Measurements from ENCODE around the gene NELFB. TPM values are rescaled to one million over a fixed set of nuclear protein-coding genes. Genes with fewer than 3 reads are reported as not detected.
A peak's percentile ranks its signal among the peaks of the same experiment; 100 is the strongest.

The NELFB gene
- total RNA-seq, 1 experiment from 2014 or later = 95.0 TPM

GRCh38 chr9:137230705-137231371 is 24.3 kb upstream of the NELFB start, which contains the start of gene SLC34A3:
Gene SLC34A3 (plus strand): TSS chr9:137230901. CDS start chr9:137231703, 802 bp downstream.
- no peak within 1 kb of the TSS for H3K27ac Mint-ChIP-seq
- H3K9me3 Mint-ChIP-seq = no peaks in the 10 kb centered on the region
- CTCF ChIA-PET = interaction anchor here (0.9 to 1.2 kb wide), 4 partner anchors 17 to 184 kb away, joined by 3 to 4 read pairs (median 4); partner anchors contain the start of gene NPDC1
- peak; percentile 8; the same call in 1 of the 2 replicates for TF ChIP-seq FOXP1 (CRISPR knock-in tag; IDR thresholded peaks at IDR 0.05; ENCODE audit: borderline replicate concordance)
- TF ChIP-seq EMX1 (CRISPR knock-in tag; IDR thresholded peaks at IDR 0.05) = no peak
- TF ChIP-seq NFE2L1 (CRISPR knock-in tag; IDR thresholded peaks at IDR 0.05) = no peak
- TF ChIP-seq USF1 (CRISPR knock-in tag; IDR thresholded peaks at IDR 0.05) = no peak
- H3K36me3 Mint-ChIP-seq = no peaks in the 10 kb centered on the region
- DNase-seq (ENCODE audit: low spot score) = no peak
- ATAC-seq = no peak
- POLR2A ChIA-PET = no interaction called here
- H3K27me3 Mint-ChIP-seq (ENCODE audit: low read depth) = no peaks in the 10 kb centered on the region
- H3K4me3 Mint-ChIP-seq = no peak within 1 kb of the TSS
- peaks cover 11% of the 10 kb centered on the region for H3K4me1 Mint-ChIP-seq

- Mint-ChIP-seq H3K36me3 (no peaks in the 10 kb centered on the region), H3K4me1 (peaks cover 11% of the 10 kb centered on the region), H3K27me3 (ENCODE audit: low read depth) (no peaks in the 10 kb centered on the region), H3K27ac (no peak overlapping the region), H3K9me3 (no peaks in the 10 kb centered on the region), H3K4me3 (no peak overlapping the region)
- ATAC-seq (no peak), DNase-seq (ENCODE audit: low spot score) (no peak)
- POLR2A ChIA-PET = no interaction called here
- CTCF ChIA-PET = interaction anchor here (1.2 kb wide), 1 partner anchor 185 kb away, joined by 4 read pairs; the partner anchor contains the start of gene NPDC1
- no peak for TF ChIP-seq STAT6 (CRISPR knock-in tag; conservative IDR thresholded peaks at IDR 0.05; ENCODE audit: low read depth)
- TF ChIP-seq NR1H2 (CRISPR knock-in tag; IDR thresholded peaks at IDR 0.05) = no peak
- TF ChIP-seq JUN (CRISPR knock-in tag; IDR thresholded peaks at IDR 0.05) = no peak
- no peak for TF ChIP-seq ZNF281 (CRISPR knock-in tag; IDR thresholded peaks at IDR 0.05)
- TF ChIP-seq HMGXB4 (CRISPR knock-in tag; IDR thresholded peaks at IDR 0.05) = no peak
- no peak for TF ChIP-seq MAX (CRISPR knock-in tag; IDR thresholded peaks at IDR 0.05)
- no peak for TF ChIP-seq CREM (CRISPR knock-in tag; IDR thresholded peaks at IDR 0.05)
- TF ChIP-seq ZMAT4 (CRISPR knock-in tag; IDR thresholded peaks at IDR 0.05) = no peak
- TF ChIP-seq ATF2 (CRISPR knock-in tag; IDR thresholded peaks at IDR 0.05; ENCODE audit: borderline replicate concordance, low read depth) = no peak
Observed at GRCh38 chr9:137231372-137232039, 23.6 kb upstream of the NELFB start.

Measured in WTC11 (cell line).